K562 (cell line): ENCODE measurements around the gene C5AR2. TPM values are rescaled to one million over a fixed set of nuclear protein-coding genes. Genes with fewer than 3 reads are reported as not detected.

Source experiments
- CREB1 ChIP-seq, 2 experiments: sonication (generic) in 1 of 2; formaldehyde crosslinking in 1 of 2; IDR thresholded peaks; 2 replicates each; pipeline versions ENCODE4 v1.6.1 to v1.8.0; 2012 to 2022; ENCODE audit warnings: inconsistent platforms in 1 of 2, mild to moderate bottlenecking in 1 of 2, missing genetic modification reagents in 1 of 2, moderate library complexity in 1 of 2
- CREB5 ChIP-seq: fragments of 250-450 bp; sonication (Bioruptor Pico); IDR thresholded peaks from 2 replicates; pipeline ENCODE4 v1.5.0; 2020; ENCODE audit warnings: mild to moderate bottlenecking
- CTBP1 ChIP-seq: fragments of 450-650 bp; IDR thresholded peaks from 2 replicates; pipeline ENCODE4 v1.6.1; 2016; ENCODE audit warnings: borderline replicate concordance
- HINFP ChIP-seq: fragments of 450-650 bp; conservative IDR thresholded peaks from 2 replicates; pipeline ENCODE4 v1.6.1; 2016; ENCODE audit warnings: missing genetic modification characterization, low read depth, mild to moderate bottlenecking, control low read depth, missing compliant biosample characterization
- RBM17 ChIP-seq: fragments of 200-400 bp; formaldehyde crosslinking; IDR thresholded peaks from 2 replicates; pipeline ENCODE4 v1.6.1; 2017; ENCODE audit warnings: low read depth, mild to moderate bottlenecking, low read length, borderline replicate concordance
- REST ChIP-seq, 2 experiments: fragments of 450-650 bp; formaldehyde crosslinking in 1 of 2; IDR thresholded peaks; 2 replicates each; pipeline versions ENCODE4 v1.4.0 to v1.6.1; 2014 to 2020; ENCODE audit warnings: mild to moderate bottlenecking in 2 of 2, borderline replicate concordance in 1 of 2, low read depth in 1 of 2
- RFX1 ChIP-seq: fragments of 450-650 bp; IDR thresholded peaks from 2 replicates; pipeline ENCODE4 v1.6.1; 2016; ENCODE audit warnings: mild to moderate bottlenecking, moderate library complexity
- RUNX1 ChIP-seq: sonication (generic); IDR thresholded peaks from 2 replicates; pipeline ENCODE4 v1.6.1; 2016; ENCODE audit warnings: antibody characterized with exemption, low read depth
- SMARCC2 ChIP-seq: fragments of 450-650 bp; IDR thresholded peaks from 2 replicates; pipeline ENCODE4 v1.6.1; 2017; ENCODE audit warnings: antibody characterized with exemption, moderate library complexity, mild to moderate bottlenecking, low read depth
- SPI1 ChIP-seq: IDR thresholded peaks from 2 replicates; pipeline ENCODE4 v1.6.1; 2011; ENCODE audit warnings: low read depth, low read length, control low read depth, borderline replicate concordance
- TARDBP ChIP-seq: fragments of 450-650 bp; IDR thresholded peaks from 2 replicates; pipeline ENCODE4 v1.6.1; 2016
- ZNF224 ChIP-seq: sonication (generic); formaldehyde crosslinking; IDR thresholded peaks from 2 replicates; pipeline ENCODE4 v1.8.0; 2022; ENCODE audit warnings: mild to moderate bottlenecking, missing genetic modification reagents
- polyA plus RNA-seq, 8 experiments: library from polyadenylated mRNA; depleted of rRNA in 4 of 8; stranded (reverse) in 5 of 8; unstranded in 3 of 8; fragments of >200 nt; fragmentation: Nextera tagmentation in 2 of 8; fragmentation: Illumina TruSeq in 1 of 8; extraction: Ambion mirVana in 2 of 8; extraction: Trizol in 1 of 8; gene quantifications; 2 replicates each; pipeline versions ENCODE4 v1.2.1 to v1.2.3, GENCODE V29; 2011 to 2014; ENCODE audit warnings: inconsistent platforms in 1 of 8, missing spikeins in 1 of 8
- total RNA-seq, 7 experiments: library from RNA; depleted of rRNA in 6 of 7; stranded (reverse); fragments of >200 nt in 6 of 7; fragmentation: Illumina TruSeq in 2 of 7; extraction: Trizol in 2 of 7; gene quantifications; 2 replicates each; pipeline versions ENCODE4 v1.2.1 to v1.2.3, GENCODE V29; 2011 to 2021; ENCODE audit warnings: low replicate concordance in 1 of 7

C5AR2 gene
- total and polyA plus RNA-seq, 9 of the 15 experiments (the other 6 are each of a cell fraction or from before 2014, with no cell fraction given), result 0.01 to 1.1 (median 0.13) TPM

- TF ChIP-seq REST (IDR thresholded peaks at IDR 0.05; ENCODE audit: borderline replicate concordance), result peak; percentile 2; the same call in 1 of the 2 replicates
- TF ChIP-seq REST (CRISPR knock-in tag; IDR thresholded peaks at IDR 0.05; ENCODE audit: low read depth), result no peak
- no peak for TF ChIP-seq HINFP (tag)
- TF ChIP-seq RUNX1, result no peak
- no peak for TF ChIP-seq CREB5 (CRISPR knock-in tag)
- no peak for TF ChIP-seq ZNF224 (CRISPR knock-in tag)
- TF ChIP-seq TARDBP, result no peak
- no peak for TF ChIP-seq RFX1
- no peak for TF ChIP-seq SMARCC2
- TF ChIP-seq CREB1 (IDR thresholded peaks at IDR 0.05), result no peak
- TF ChIP-seq CREB1 (CRISPR knock-in tag; IDR thresholded peaks at IDR 0.05), result no peak
- no peak for TF ChIP-seq RBM17
- peak; percentile 21; the same call in 1 of the 2 replicates for TF ChIP-seq SPI1
- TF ChIP-seq CTBP1, result peak; percentile 75
Observed at GRCh38 chr19:47310819-47311218, 21.2 kb upstream of the C5AR2 start (continued).
